GM18505 (cell line): Measurements from ENCODE around the gene PTOV1.

Experiments
- ATAC-seq: cut with Tn5 transposase; IDR thresholded peaks from one replicate; pipeline ENCODE4 v1.9.1; 2021; ENCODE audit not compliant: unreplicated experiment
- POLR2A ChIP-seq: IDR thresholded peaks from 4 replicates; pipeline ENCODE4 v1.6.1; 2011; ENCODE audit warnings: borderline replicate concordance; ENCODE audit not compliant: insufficient read depth, insufficient read length; ENCODE audit errors: extremely low read depth

PTOV1 gene

GRCh38 chr19:49875857-49876421 lies 25.0 kb downstream of the PTOV1 start:
- no peak for ATAC-seq
- TF ChIP-seq POLR2A: peak; percentile 55

- ATAC-seq: peak; percentile 48
- peak; percentile 70 for TF ChIP-seq POLR2A
Measured at GRCh38 chr19:49876422-49877019, 25.6 kb downstream of the PTOV1 start.

GRCh38 chr19:49877020-49877878 lies 26.3 kb downstream of the PTOV1 start, which contains the start of the genes AKT1S1 and TBC1D17:
Gene AKT1S1, minus strand, starts transcription at chr19:49877355. Its CDS starts 4,060 bp downstream, at chr19:49873295.
Gene TBC1D17, plus strand, starts transcription at chr19:49877702. Its CDS starts 22 bp downstream, at chr19:49877724.
- TF ChIP-seq POLR2A: peak; percentile 54
- peak; percentile 48 for ATAC-seq

GRCh38 chr19:49877879-49878743 lies 27.2 kb downstream of the PTOV1 start:
- peak; percentile 1 for TF ChIP-seq POLR2A
- peak; percentile 40 for ATAC-seq

- no peak for TF ChIP-seq POLR2A
- no peak for ATAC-seq
Measured at GRCh38 chr19:49878744-49879070, 27.7 kb downstream of the PTOV1 start.

- no peak for ATAC-seq
- no peak for TF ChIP-seq POLR2A
Measured at GRCh38 chr19:49879243-49879963, 28.4 kb downstream of the PTOV1 start.

- ATAC-seq: no peak
- TF ChIP-seq POLR2A: no peak
Measured at GRCh38 chr19:49880162-49880869, 29.4 kb downstream of the PTOV1 start.

- TF ChIP-seq POLR2A: no peak
Measured at GRCh38 chr19:49881186-49881585, 30.2 kb downstream of the PTOV1 start.

GRCh38 chr19:49881672-49882394 lies 30.9 kb downstream of the PTOV1 start:
- no peak for ATAC-seq
- no peak for TF ChIP-seq POLR2A

More at GRCh38 chr19:49881186-49881585, 30.2 kb downstream of the PTOV1 start:
- no peak for ATAC-seq

- no peak for TF ChIP-seq POLR2A
- ATAC-seq: no peak
Measured at GRCh38 chr19:49882643-49883042, 31.7 kb downstream of the PTOV1 start.

GRCh38 chr19:49883094-49883493 lies 32.1 kb downstream of the PTOV1 start:
- no peak for ATAC-seq
- TF ChIP-seq POLR2A: no peak
